ENCODE results near the gene DCBLD1. TPM values are rescaled to one million over a fixed set of nuclear protein-coding genes. Genes with fewer than 3 reads are reported as not detected.

Gene DCBLD1
- total and polyA plus RNA-seq, 2 of the 13 experiments (the other 11 are each of a cell fraction or from before 2014, with no cell fraction given), result 23.2 to 41.5 TPM

GRCh38 chr6:117494283-117494682 is 11.8 kb downstream of the DCBLD1 start (continued):
- TF ChIP-seq ZUFSP (CRISPR knock-in tag; IDR thresholded peaks at IDR 0.05; ENCODE audit: borderline replicate concordance), result no peak

- Histone ChIP-seq H3K79me2 (ENCODE audit: insufficient read depth, low read length) (peaks cover 99% of the 10 kb centered on the region), H3K27me3 (ENCODE audit: control insufficient read depth in 1 of 2, insufficient read depth in 2 of 2, low read length in 2 of 2) (no peaks in the 10 kb centered on the region), H3K9ac (ENCODE audit: insufficient read depth, low read depth, low read length) (no peak overlapping the region), H3K4me1 (ENCODE audit: insufficient read depth, low read length) (peaks cover 39% of the 10 kb centered on the region), H3K4me3 (replicated peaks in 1 of 3; ENCODE audit: insufficient read depth in 1 of 3, low read depth in 2 of 3, low read length in 3 of 3) (no peak overlapping the region), H3K27ac (ENCODE audit: extremely low read length, insufficient read depth, low read length) (no peak overlapping the region), H3K36me3 (replicated peaks in 1 of 2; ENCODE audit: control insufficient read depth in 1 of 2, insufficient read depth in 2 of 2, low read length in 2 of 2) (no peaks in the 10 kb centered on the region; a peak in 2 of 5 replicates), H3K4me2 (ENCODE audit: low read depth, low read length) (no peak overlapping the region), H4K20me1 (ENCODE audit: insufficient read depth, low read length) (no peaks in the 10 kb centered on the region), H2AFZ (ENCODE audit: low read length) (no peak overlapping the region), H3K9me3 (ENCODE audit: low read length) (no peaks in the 10 kb centered on the region)
- 86% methylated on average over 3 of the region's 3 CpGs for WGBS (ENCODE audit: low lambda C conversion rate)
- POLR2A ChIA-PET, result no interaction called here
- FAIRE-seq (no peak), ATAC-seq (no peak), DNase-seq (ENCODE audit: low spot score) (no peak)
- intact Hi-C loops (cut with micrococcal nuclease; ENCODE audit: unreplicated experiment), result no loop called here
- BruUV-seq (replicated peaks), result no TSS peak
- CTCF ChIA-PET (ENCODE audit: low intra/inter-chr PET ratio, low total read pairs), result no interaction called here
- TF ChIP-seq MAFK (conservative IDR thresholded peaks at IDR 0.05 in 1 of 2, IDR thresholded peaks at IDR 0.05 in 1 of 2; ENCODE audit: low read length in 2 of 2) (peak; percentile 73 to 75), ELK4 (CRISPR knock-in tag; IDR thresholded peaks at IDR 0.05; ENCODE audit: borderline replicate concordance) (no peak), MAFF (IDR thresholded peaks at IDR 0.05; ENCODE audit: low read depth, low read length) (peak; percentile 73)
- in situ Hi-C loops (cut with HindIII; ENCODE audit: extremely low pct_ligation_motif_present, low pct_unique_long_range_greater_than_20kb), result no loop called here
Observed at GRCh38 chr6:117494694-117495318, 12.3 kb downstream of the DCBLD1 start.
